Measurements from ENCODE around the gene MYO5B. TPM values are rescaled to one million over a fixed set of nuclear protein-coding genes. Genes with fewer than 3 reads are reported as not detected.

The MYO5B gene
- polyA plus RNA-seq, 1 of the 3 experiments (the other 2 are of a cell fraction) = 1.3 TPM

DNA sequence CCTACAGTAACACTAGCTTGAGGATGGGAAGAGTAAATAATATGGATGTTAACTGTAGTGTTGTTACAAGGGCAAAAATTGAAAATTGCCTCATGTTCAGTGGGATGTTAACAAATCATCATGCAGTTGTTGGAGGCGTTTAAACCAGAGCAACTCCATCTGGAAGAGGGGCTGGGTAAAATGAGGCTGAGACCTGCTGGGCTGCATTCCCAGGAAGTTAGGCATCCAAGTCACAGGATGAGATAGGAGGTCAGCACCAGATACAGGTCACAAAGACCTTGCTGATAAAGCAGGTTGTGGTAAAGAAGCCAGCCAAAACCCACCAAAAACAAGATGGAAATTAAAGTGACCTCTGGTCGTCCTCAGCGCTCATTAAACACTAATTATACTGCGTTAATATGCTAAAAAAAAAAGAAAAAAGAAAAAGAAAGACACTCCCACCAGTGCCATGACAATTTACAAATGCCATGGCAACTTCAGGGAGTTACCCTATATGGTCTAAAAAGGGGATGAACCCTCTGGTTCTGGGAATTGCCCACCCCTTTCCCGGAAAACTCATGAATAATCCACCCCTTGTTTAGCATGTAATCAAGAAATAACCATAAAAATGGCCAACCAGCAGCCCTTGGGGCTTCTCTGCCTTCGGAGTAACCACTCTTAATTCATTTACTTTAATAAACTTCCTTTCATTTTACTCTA is 101.4 kb downstream of the MYO5B start:
- CTCF ChIA-PET = no interaction called here
- WGBS (ENCODE audit: low lambda C conversion rate) = 5% methylated on average over 6 of the region's 6 CpGs
- H4K20me1 ChIP-seq (ENCODE audit: insufficient read depth) = no peaks in the 10 kb centered on the region
- no peaks in the 10 kb centered on the region for H3K4me1 ChIP-seq (ENCODE audit: control insufficient read depth in 1 of 2, insufficient read depth in 2 of 2, low read depth in 1 of 2, low read length in 1 of 2)
- no peak overlapping the region for H3K4me2 ChIP-seq
- H3K36me3 ChIP-seq (replicated peaks in 1 of 2; ENCODE audit: control insufficient read depth in 1 of 2, insufficient read depth in 2 of 2, low read length in 1 of 2) = no peaks in the 10 kb centered on the region
- no peak overlapping the region for H3K9ac ChIP-seq
- H3K79me2 ChIP-seq (ENCODE audit: insufficient read depth) = no peaks in the 10 kb centered on the region
- DNase-seq = no peak
- no peaks in the 10 kb centered on the region for H3K9me2 ChIP-seq
- H3K4me3 ChIP-seq (ENCODE audit: low read depth in 2 of 2, low read length in 1 of 2) = no peak overlapping the region
- no peak overlapping the region for H3K27ac ChIP-seq (ENCODE audit: low read depth in 2 of 2, low read length in 1 of 2)
- no peaks in the 10 kb centered on the region for H3K9me3 ChIP-seq
- H3K27me3 ChIP-seq (ENCODE audit: insufficient read depth) = no peaks in the 10 kb centered on the region
- no peak for TF ChIP-seq SMC3 (IDR thresholded peaks at IDR 0.05; ENCODE audit: low read depth, low read length)
- TF ChIP-seq MEF2A (IDR thresholded peaks at IDR 0.05; ENCODE audit: borderline replicate concordance, low read depth) = no peak
- no peak for TF ChIP-seq GABPA (IDR thresholded peaks at IDR 0.05; ENCODE audit: low read depth)
- no peak for TF ChIP-seq FOSL2 (IDR thresholded peaks at IDR 0.05; ENCODE audit: borderline replicate concordance, low read depth)
- TF ChIP-seq, protein P1, sequence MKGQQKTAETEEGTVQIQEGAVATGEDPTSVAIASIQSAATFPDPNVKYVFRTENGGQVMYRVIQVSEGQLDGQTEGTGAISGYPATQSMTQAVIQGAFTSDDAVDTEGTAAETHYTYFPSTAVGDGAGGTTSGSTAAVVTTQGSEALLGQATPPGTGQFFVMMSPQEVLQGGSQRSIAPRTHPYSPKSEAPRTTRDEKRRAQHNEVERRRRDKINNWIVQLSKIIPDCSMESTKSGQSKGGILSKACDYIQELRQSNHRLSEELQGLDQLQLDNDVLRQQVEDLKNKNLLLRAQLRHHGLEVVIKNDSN (IDR thresholded peaks at IDR 0.05; ENCODE audit: borderline replicate concordance, low read depth) = no peak
- TF ChIP-seq EZH2phosphoT487 (IDR thresholded peaks at IDR 0.05; ENCODE audit: borderline replicate concordance, low read depth) = no peak
- no peak for TF ChIP-seq GATA2 (CRISPR knock-in tag; IDR thresholded peaks at IDR 0.05)
- TF ChIP-seq RAD21 (IDR thresholded peaks at IDR 0.05; ENCODE audit: low read length) = no peak
- TF ChIP-seq EP300 (IDR thresholded peaks at IDR 0.05; ENCODE audit: borderline replicate concordance in 1 of 2, low read depth in 1 of 2, low read length in 1 of 2) = no peak
- TF ChIP-seq MXI1 (IDR thresholded peaks at IDR 0.05; ENCODE audit: low read depth, low read length) = no peak
- no peak for TF ChIP-seq NRF1 (IDR thresholded peaks at IDR 0.05; ENCODE audit: low read depth, low read length)
- no peak for TF ChIP-seq JUND (IDR thresholded peaks at IDR 0.05)
- no peak for TF ChIP-seq FOXM1 (IDR thresholded peaks at IDR 0.05; ENCODE audit: low read depth)
- TF ChIP-seq SIN3A (IDR thresholded peaks at IDR 0.05; ENCODE audit: borderline replicate concordance, low read depth, low read length) = no peak
- TF ChIP-seq FOXJ3 (CRISPR knock-in tag; IDR thresholded peaks at IDR 0.05) = no peak
- TF ChIP-seq TEAD4 (IDR thresholded peaks at IDR 0.05; ENCODE audit: borderline replicate concordance, insufficient read depth) = no peak
- no peak for TF ChIP-seq YY1 (IDR thresholded peaks at IDR 0.05; ENCODE audit: low read depth)
- TF ChIP-seq ELF1 (IDR thresholded peaks at IDR 0.05) = no peak
- no peak for TF ChIP-seq TAF1 (IDR thresholded peaks at IDR 0.05; ENCODE audit: borderline replicate concordance, low read depth, low read length)
- H3F3A ChIP-seq (replicated peaks; ENCODE audit: insufficient read depth) = no peaks in the 10 kb centered on the region
- POLR2A ChIA-PET = no interaction called here
- H2AFZ ChIP-seq (ENCODE audit: low read depth) = no peak overlapping the region

DNA sequence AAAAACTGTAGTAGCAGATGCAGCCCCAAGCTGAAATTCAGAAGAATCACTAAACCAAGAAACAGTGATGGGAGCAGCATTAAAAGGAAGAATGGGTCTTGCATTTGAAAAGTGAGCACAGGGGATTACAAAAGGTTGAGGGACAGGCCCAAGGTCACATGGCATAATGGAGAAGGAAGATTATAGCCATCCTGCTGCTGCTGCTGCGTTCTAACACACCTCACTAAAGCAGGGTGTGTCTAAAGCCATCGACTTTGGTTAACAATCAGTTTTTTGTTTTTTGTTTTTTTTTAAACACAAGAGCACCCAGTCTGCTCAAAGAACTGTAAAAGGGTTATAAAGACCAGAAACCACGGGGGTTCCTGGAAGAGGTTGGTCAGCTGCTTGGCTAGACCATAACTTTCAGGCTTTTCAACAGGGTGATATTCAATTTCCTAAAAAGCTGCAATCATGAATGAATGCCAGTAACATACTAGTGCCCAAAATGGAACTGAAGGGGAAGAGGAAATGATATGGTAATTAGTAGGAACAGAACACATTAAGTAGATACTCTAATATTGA is 102.6 kb downstream of the MYO5B start:
- WGBS (ENCODE audit: low lambda C conversion rate) = 4% methylated on average over 3 of the region's 3 CpGs

More for the DNA sequence above, 102.6 kb downstream of the MYO5B start:
- no peak overlapping the region for H3K9ac ChIP-seq
- H3K79me2 ChIP-seq (ENCODE audit: insufficient read depth) = no peaks in the 10 kb centered on the region
- no peak for DNase-seq
- no peak overlapping the region for H3K27ac ChIP-seq (ENCODE audit: low read depth in 2 of 2, low read length in 1 of 2)
- no peaks in the 10 kb centered on the region for H3K36me3 ChIP-seq (replicated peaks in 1 of 2; ENCODE audit: control insufficient read depth in 1 of 2, insufficient read depth in 2 of 2, low read length in 1 of 2)
- H3K4me2 ChIP-seq = no peak overlapping the region
- POLR2A ChIA-PET = no interaction called here
- no peak overlapping the region for H3K4me3 ChIP-seq (ENCODE audit: low read depth in 2 of 2, low read length in 1 of 2)
- no peaks in the 10 kb centered on the region for H3K9me3 ChIP-seq
- no peaks in the 10 kb centered on the region for H4K20me1 ChIP-seq (ENCODE audit: insufficient read depth)
- no peaks in the 10 kb centered on the region for H3K27me3 ChIP-seq (ENCODE audit: insufficient read depth)
- no peaks in the 10 kb centered on the region for H3K4me1 ChIP-seq (ENCODE audit: control insufficient read depth in 1 of 2, insufficient read depth in 2 of 2, low read depth in 1 of 2, low read length in 1 of 2)
- H2AFZ ChIP-seq (ENCODE audit: low read depth) = no peak overlapping the region
- TF ChIP-seq NRF1 (IDR thresholded peaks at IDR 0.05; ENCODE audit: low read depth, low read length) = no peak
- TF ChIP-seq, protein P2, sequence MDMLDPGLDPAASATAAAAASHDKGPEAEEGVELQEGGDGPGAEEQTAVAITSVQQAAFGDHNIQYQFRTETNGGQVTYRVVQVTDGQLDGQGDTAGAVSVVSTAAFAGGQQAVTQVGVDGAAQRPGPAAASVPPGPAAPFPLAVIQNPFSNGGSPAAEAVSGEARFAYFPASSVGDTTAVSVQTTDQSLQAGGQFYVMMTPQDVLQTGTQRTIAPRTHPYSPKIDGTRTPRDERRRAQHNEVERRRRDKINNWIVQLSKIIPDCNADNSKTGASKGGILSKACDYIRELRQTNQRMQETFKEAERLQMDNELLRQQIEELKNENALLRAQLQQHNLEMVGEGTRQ (IDR thresholded peaks at IDR 0.05; ENCODE audit: borderline replicate concordance, low read depth, low read length) = no peak
- TF ChIP-seq, protein P3, sequence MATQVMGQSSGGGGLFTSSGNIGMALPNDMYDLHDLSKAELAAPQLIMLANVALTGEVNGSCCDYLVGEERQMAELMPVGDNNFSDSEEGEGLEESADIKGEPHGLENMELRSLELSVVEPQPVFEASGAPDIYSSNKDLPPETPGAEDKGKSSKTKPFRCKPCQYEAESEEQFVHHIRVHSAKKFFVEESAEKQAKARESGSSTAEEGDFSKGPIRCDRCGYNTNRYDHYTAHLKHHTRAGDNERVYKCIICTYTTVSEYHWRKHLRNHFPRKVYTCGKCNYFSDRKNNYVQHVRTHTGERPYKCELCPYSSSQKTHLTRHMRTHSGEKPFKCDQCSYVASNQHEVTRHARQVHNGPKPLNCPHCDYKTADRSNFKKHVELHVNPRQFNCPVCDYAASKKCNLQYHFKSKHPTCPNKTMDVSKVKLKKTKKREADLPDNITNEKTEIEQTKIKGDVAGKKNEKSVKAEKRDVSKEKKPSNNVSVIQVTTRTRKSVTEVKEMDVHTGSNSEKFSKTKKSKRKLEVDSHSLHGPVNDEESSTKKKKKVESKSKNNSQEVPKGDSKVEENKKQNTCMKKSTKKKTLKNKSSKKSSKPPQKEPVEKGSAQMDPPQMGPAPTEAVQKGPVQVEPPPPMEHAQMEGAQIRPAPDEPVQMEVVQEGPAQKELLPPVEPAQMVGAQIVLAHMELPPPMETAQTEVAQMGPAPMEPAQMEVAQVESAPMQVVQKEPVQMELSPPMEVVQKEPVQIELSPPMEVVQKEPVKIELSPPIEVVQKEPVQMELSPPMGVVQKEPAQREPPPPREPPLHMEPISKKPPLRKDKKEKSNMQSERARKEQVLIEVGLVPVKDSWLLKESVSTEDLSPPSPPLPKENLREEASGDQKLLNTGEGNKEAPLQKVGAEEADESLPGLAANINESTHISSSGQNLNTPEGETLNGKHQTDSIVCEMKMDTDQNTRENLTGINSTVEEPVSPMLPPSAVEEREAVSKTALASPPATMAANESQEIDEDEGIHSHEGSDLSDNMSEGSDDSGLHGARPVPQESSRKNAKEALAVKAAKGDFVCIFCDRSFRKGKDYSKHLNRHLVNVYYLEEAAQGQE (IDR thresholded peaks at IDR 0.05; ENCODE audit: low read depth, low read length) = no peak
- CTCF ChIA-PET = no interaction called here
- no peaks in the 10 kb centered on the region for H3K9me2 ChIP-seq
- H3F3A ChIP-seq (replicated peaks; ENCODE audit: insufficient read depth) = no peaks in the 10 kb centered on the region

Data from SK-N-SH (cell line).